A673 (cell line): ENCODE results near the gene CGB2. TPM values are rescaled to one million over a fixed set of nuclear protein-coding genes. Genes with fewer than 3 reads are reported as not detected.
"Not testable (repeated sequence)": the region's sequence is repeated elsewhere in the genome, so short reads cannot be mapped to it uniquely, and the experiment has no call there.

ENCODE experiments used
- Bru-seq: library from RNA; stranded (reverse); fragments of 400-500 nt; gene quantifications from one replicate; lab custom pipeline; 2021; lab: Mats Ljungman, UMichigan
- BruChase-seq, 2 experiments: library from RNA; stranded (reverse); fragments of 400-500 nt; gene quantifications; one replicate each; lab custom pipeline; 2021; lab: Mats Ljungman, UMichigan
- BruUV-seq: library from RNA; stranded (reverse); fragments of 400-500 nt; replicated peaks from 2 replicates; lab custom pipeline; 2021; lab: Mats Ljungman, UMichigan
- CTCF ChIA-PET: fragments of 300-600 bp; sonication (Branson Sonifier 250); formaldehyde crosslinking; loops from one replicate; lab custom pipeline; 2022; ENCODE audit warnings: antibody characterized with exemption; lab: Charles Lee
- POLR2A ChIA-PET: fragments of 300-600 bp; sonication (Branson Sonifier 250); formaldehyde crosslinking; loops from one replicate; lab custom pipeline; 2022; ENCODE audit warnings: antibody characterized with exemption; ENCODE audit not compliant: low non-redundant PET; lab: Charles Lee
- DNase-seq: peaks from one replicate; pipeline ENCODE4 v3.0.0-alpha.2; 2015; ENCODE audit warnings: low spot score
- H3K27ac ChIP-seq: fragments of 200-600 bp; sonication (generic); 2 replicates; pipeline ENCODE4 v1.5.1; 2016; ENCODE audit warnings: mixed run types, low read depth, mild to moderate bottlenecking, mixed read lengths, antibody characterized with exemption, low read length; ENCODE audit not compliant: poor library complexity, severe bottlenecking
- H3K27me3 ChIP-seq: fragments of 200-600 bp; sonication (generic); replicated peaks from 2 replicates; pipeline ENCODE4 v1.6.1; 2017; ENCODE audit warnings: mixed run types, low read depth, mild to moderate bottlenecking, mixed read lengths, antibody characterized with exemption, low read length; ENCODE audit not compliant: insufficient read depth, poor library complexity
- H3K36me3 ChIP-seq: fragments of 200-600 bp; sonication (generic); 2 replicates; pipeline ENCODE4 v1.6.1; 2016; ENCODE audit warnings: mixed run types, mild to moderate bottlenecking, mixed read lengths, antibody characterized with exemption, low read length; ENCODE audit not compliant: insufficient read depth, poor library complexity, severe bottlenecking
- H3K4me1 ChIP-seq: fragments of 200-600 bp; sonication (generic); 2 replicates; pipeline ENCODE4 v1.6.1; 2017; ENCODE audit warnings: mixed run types, mild to moderate bottlenecking, mixed read lengths, antibody characterized with exemption, low read length; ENCODE audit not compliant: insufficient read depth, poor library complexity, severe bottlenecking
- H3K4me3 ChIP-seq: fragments of 200-600 bp; sonication (generic); 2 replicates; pipeline ENCODE4 v1.5.1; 2016; ENCODE audit warnings: low read depth, mixed run types, mild to moderate bottlenecking, mixed read lengths, low read length; ENCODE audit not compliant: poor library complexity, severe bottlenecking
- H3K9me3 ChIP-seq: fragments of 200-600 bp; sonication (generic); 2 replicates; pipeline ENCODE4 v1.6.1; 2016; ENCODE audit warnings: mixed run types, low read depth, mild to moderate bottlenecking, mixed read lengths, antibody characterized with exemption, low read length; ENCODE audit not compliant: poor library complexity, severe bottlenecking
- CTCF ChIP-seq: fragments of 300-800, 200-600 bp; sonication (generic); conservative IDR thresholded peaks from 2 replicates; pipeline ENCODE4 v1.5.1; 2017; ENCODE audit warnings: low read depth, mild to moderate bottlenecking, antibody characterized with exemption, low read length, moderate library complexity, mixed read lengths
- EZH2 ChIP-seq: fragments of 200-600 bp; sonication (generic); IDR thresholded peaks from 2 replicates; pipeline ENCODE4 v1.6.1; 2017; ENCODE audit warnings: borderline replicate concordance, low read depth, mild to moderate bottlenecking, mixed read lengths, antibody characterized with exemption, low read length; ENCODE audit not compliant: poor library complexity, severe bottlenecking
- intact Hi-C: fragments of 100-400 bp; cut with micrococcal nuclease; formaldehyde crosslinking; loops from one replicate; pipeline ENCODE4 v1.10.0; 2022; ENCODE audit not compliant: unreplicated experiment
- long read RNA-seq: library from polyadenylated mRNA; stranded (forward); transcript quantifications from one replicate; pipeline ENCODE4 v2.0.0, GENCODE V29; 2022
- total RNA-seq: library from RNA; stranded (reverse); gene quantifications from 2 replicates; pipeline ENCODE4 v1.2.3, GENCODE V29; 2021

Gene CGB2
- not detected in 2 replicates for total RNA-seq
- Bru-seq, nascent RNA, result not detected
- not detected for BruChase-seq, experiment 1, labeled RNA remaining after a 2-hour chase
- BruChase-seq, experiment 2, labeled RNA remaining after a 6-hour chase, result not detected
- long read RNA-seq, result 0 reads

- H3K4me3 ChIP-seq, BruUV-seq, intact Hi-C loops, H3K27ac ChIP-seq, H3K27me3 ChIP-seq, POLR2A ChIA-PET, H3K4me1 ChIP-seq, H3K9me3 ChIP-seq, H3K36me3 ChIP-seq: not testable (repeated sequence)
- peak; percentile 63 for TF ChIP-seq CTCF
- CTCF ChIA-PET, result interaction anchor here (0.6 kb wide), 1 partner anchor 53 kb away, joined by 3 read pairs; no protein-coding TSS in a partner anchor
- peak; percentile 62 for DNase-seq
Observed at GRCh38 chr19:49031642-49032301, at the start of gene CGB2. CGB2 (plus strand) TSS chr19:49031890; CDS start chr19:49032096, 206 bp downstream.

DNA sequence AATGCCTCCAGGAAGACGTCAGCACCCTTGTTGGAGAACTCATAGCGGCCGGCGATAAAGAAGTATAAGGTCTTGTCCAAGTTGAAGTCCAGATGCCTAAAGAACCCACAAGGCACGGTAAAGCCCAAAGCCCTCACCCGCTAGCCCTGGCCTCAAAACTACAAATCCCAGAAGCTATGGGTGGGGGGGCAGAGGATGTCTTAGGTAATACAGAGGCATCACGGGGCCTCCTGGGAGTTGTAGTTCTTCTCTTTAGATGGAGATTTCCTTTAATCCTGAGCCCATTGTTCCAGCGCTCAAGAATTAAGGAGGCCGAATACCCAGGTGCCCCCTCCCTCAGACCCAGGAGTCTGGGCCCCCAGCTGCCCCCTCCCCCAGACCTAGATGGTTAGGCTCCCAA is 49.4 kb upstream of the CGB2 start:
- Histone ChIP-seq H3K36me3 (peaks cover 44% of the 10 kb centered on the region), H3K27me3 (no peaks in the 10 kb centered on the region), H3K27ac (no peak overlapping the region), H3K4me3 (no peak overlapping the region), H3K9me3 (no peaks in the 10 kb centered on the region), H3K4me1 (no peaks in the 10 kb centered on the region)
- ChIA-PET POLR2A (no interaction called here), CTCF (interaction anchor here (1.2 to 1.8 kb wide), 2 partner anchors 11 to 15 kb away, joined by 3 to 5 read pairs; partner anchors contain the start of genes GYS1 and RUVBL2)
- DNase-seq, result no peak
- no TSS peak for BruUV-seq
- intact Hi-C loops, result no loop called here
- TF ChIP-seq EZH2, result no peak
- no peak for TF ChIP-seq CTCF

DNA sequence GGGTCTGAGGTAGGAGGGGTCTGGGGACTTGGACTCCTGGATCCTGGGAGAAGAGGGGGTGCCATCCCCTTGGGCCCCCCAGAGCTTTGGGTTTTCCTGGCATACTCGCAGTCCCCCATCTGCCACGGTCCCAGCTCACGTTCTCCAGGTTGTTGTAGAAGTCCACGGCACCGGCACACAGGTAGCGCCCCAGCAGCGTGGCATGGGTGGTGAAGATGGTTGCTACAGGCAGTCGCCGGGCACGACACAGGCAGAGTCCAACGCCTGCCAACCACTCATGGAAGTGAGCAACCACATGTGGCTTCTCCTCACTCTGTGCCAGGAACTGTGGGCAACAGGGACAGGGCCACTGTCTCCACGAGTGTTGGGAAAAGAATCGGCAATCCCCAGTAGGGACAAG is 46.0 kb upstream of the CGB2 start:
- DNase-seq, result no peak
- Histone ChIP-seq H3K36me3 (peaks cover 44% of the 10 kb centered on the region), H3K9me3 (no peaks in the 10 kb centered on the region), H3K4me3 (no peak overlapping the region), H3K4me1 (no peaks in the 10 kb centered on the region), H3K27me3 (no peaks in the 10 kb centered on the region), H3K27ac (no peak overlapping the region)
- CTCF ChIA-PET, result interaction anchor here (0.6 kb wide), 1 partner anchor 23 kb away, joined by 3 read pairs; no protein-coding TSS in a partner anchor
- intact Hi-C loops, result no loop called here
- POLR2A ChIA-PET, result no interaction called here
- TF ChIP-seq EZH2 (no peak), CTCF (no peak)
- no TSS peak for BruUV-seq
